AG09319 (cell line): Measurements from ENCODE around the gene TRIP12.
A peak's percentile ranks its signal among the peaks of the same experiment; 100 is the strongest.
"Not testable (repeated sequence)": the region's sequence is repeated elsewhere in the genome, so short reads cannot be mapped to it uniquely, and the experiment has no call there.

Experiments
- DNase-seq: peaks from one replicate; pipeline ENCODE4 v3.0.0-alpha.2; 2010; ENCODE audit warnings: low read depth; ENCODE audit errors: extremely low read depth
- TF ChIP-seq, protein P1 (sequence below): IDR thresholded peaks from 2 replicates; pipeline ENCODE4 v1.5.1; 2011; ENCODE audit warnings: low read depth, mild to moderate bottlenecking, inconsistent platforms, low read length, moderate library complexity

The TRIP12 gene

DNA sequence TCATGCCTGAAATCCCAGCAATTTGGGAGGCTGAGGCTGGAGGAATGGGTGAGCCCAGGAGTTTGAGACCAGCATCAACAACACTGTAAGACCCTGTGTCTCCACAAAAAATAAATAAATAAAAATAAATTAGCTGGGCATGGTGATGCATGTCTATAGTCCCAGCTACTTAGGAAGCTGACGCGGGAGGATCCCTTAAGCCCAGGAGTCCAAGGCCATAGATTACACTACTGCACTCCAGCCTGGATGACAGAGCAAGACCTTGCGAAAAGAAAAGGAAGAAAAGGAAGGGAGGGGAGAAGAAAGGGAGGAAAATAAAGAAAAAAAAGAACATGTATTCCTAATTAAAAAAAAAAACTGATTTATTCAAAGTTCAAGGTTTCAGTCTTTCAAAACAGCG lies 78.2 kb downstream of the TRIP12 start:
- TF ChIP-seq, protein P1, sequence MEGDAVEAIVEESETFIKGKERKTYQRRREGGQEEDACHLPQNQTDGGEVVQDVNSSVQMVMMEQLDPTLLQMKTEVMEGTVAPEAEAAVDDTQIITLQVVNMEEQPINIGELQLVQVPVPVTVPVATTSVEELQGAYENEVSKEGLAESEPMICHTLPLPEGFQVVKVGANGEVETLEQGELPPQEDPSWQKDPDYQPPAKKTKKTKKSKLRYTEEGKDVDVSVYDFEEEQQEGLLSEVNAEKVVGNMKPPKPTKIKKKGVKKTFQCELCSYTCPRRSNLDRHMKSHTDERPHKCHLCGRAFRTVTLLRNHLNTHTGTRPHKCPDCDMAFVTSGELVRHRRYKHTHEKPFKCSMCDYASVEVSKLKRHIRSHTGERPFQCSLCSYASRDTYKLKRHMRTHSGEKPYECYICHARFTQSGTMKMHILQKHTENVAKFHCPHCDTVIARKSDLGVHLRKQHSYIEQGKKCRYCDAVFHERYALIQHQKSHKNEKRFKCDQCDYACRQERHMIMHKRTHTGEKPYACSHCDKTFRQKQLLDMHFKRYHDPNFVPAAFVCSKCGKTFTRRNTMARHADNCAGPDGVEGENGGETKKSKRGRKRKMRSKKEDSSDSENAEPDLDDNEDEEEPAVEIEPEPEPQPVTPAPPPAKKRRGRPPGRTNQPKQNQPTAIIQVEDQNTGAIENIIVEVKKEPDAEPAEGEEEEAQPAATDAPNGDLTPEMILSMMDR: no peak
- DNase-seq: no peak

DNA sequence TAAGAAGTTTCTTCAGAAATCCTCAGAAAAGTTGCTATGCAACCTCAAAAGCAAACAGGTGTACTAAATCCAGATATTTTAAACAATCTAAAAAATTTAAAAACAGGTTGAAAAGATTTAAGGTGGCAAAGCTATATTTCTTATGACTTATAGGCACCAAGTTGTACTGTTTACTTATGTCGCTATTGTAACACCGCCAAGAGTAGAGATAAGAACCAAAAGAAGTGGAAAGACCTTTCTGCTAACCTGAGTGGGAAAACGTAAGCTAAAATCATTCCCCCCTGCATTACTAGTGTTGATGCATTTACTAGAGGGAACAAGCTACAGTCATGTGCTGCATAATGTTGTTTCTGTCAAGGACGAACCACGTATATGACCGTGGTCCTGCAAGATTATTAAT lies 83.1 kb downstream of the TRIP12 start:
- TF ChIP-seq, protein P1: no peak
- DNase-seq: no peak

DNA sequence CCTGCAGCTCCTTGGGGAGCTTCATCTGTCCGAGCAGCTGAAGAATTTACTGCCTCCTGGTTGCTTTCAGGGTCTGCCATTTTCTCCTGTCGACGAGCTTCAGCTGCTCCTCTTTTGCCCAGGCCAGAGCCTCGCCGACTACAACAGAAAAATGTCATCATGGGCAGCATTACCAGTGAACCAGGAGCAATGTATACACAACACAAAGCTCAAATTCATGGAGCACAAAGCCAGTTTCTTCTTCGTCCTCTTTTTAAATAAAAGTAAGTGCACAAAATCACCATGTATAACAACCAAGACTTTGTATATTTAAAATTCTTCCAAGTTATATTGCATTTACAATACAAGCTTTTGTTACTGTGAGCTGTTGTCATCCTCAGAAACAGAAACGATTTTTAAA lies 85.0 kb downstream of the TRIP12 start:
- no peak for DNase-seq
- TF ChIP-seq, protein P1: no peak

DNA sequence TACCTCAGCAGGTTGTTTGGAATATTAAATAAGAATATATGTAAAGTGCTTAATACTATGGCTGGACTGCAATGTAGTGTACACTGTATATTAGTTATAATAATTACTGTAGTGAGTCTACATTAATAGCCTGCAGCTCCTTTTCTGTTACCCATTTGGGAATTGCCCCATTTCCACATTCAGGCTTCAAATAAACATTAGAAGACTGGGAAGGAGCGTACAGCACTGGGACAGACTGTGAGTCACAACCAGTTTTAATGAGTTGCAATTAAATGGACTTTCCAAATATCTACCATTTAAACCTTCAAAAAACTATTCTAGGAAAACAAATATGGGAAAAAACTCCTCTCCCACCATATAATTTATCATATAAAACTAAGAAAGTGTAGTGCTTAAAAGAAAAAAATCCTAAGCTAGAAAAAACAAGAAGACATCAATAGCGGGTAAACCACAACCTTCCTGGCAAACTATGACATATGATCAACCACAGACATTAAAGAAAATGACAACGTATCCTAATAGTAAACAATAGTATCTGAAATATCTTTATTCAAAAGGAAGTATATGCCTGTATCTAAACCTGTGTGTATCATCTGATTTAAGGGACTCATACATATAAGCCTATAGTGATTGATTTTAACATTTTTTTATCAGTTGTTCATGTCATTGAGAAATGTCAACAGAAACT lies 86.1 kb downstream of the TRIP12 start:
- TF ChIP-seq, protein P1: no peak
- DNase-seq: peak; percentile 19

DNA sequence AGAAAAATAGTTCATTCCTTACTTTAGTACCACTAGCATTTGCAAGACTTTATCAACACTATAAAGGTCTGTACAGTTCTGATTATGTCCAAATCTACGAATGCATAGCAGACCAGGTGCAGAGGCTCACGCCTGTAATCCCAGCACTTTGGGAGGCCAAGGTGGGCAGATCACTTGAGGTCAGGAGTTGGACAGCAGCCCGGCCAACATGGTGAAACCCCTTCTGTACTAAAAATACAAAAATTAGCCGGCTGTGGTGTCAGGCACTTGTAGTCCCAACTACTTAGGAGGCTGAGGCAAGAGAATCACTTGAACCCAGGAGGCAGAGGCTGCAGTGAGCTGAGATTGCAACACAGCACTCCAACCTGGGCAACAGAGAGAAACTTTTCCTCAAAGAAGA lies 87.4 kb downstream of the TRIP12 start:
- DNase-seq: not testable (repeated sequence)

DNA sequence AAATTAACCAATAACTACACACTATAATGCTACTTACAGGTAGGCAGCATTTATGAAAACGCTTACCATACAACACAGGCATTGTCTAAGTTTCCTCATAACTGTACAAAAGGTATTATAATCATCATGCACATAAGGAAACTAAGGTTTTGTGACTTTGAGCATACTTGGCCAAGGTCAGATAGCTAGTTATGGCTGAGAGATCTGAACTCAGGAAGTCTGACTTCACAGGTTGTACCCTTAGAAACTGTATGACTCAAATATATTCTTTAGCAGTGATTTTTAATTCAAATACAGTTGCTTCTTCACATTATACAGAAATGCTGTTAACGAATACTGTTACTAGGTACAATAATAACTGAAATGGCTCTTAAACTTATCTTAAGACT lies 89.3 kb downstream of the TRIP12 start:
- no peak for DNase-seq
- TF ChIP-seq, protein P1: no peak

DNA sequence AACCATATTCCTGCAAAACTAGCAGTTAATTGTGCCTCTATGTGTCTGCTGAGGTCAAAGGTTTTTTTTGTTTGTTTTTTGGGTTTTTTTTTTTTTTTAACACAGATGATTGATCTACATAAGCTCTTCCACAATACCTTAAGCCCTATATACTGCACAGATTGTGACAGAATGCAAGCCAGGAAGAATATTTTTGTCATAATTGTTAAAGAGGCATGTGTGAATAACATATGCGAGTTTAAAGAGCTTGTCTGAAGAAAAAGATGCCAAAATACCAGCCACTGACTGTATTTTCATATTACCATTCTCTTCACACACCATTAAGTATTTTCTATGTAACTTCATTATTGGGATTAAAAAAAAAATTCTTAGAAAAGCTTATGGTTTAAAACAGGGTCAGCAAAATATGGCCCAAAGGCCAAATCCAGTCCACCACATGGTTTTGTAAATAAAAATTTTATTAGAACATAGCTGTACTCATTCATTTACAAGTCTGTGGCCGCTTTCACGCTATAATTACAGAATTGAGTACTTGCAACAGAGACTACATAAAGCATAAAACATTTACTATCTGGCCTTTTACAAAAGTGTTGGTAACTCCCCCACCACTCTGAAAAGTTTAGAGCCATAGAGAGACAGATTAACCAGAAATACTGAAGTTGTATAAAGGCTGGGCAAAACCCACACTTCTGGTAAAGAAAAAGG lies 89.9 kb downstream of the TRIP12 start:
- no peak for DNase-seq
- TF ChIP-seq, protein P1: no peak
